Gastrocnemius medialis (tissue), 4 donors: ENCODE results near the gene SLC6A2. TPM values are rescaled to one million over a fixed set of nuclear protein-coding genes. Genes with fewer than 3 reads are reported as not detected.

ENCODE experiments used
- ATAC-seq, 2 donors: fragments of 150-250 bp; one replicate each; pipeline ENCODE4 v1.9.1; 2016
- DNase-seq, 2 donors: peaks; one replicate each; pipeline ENCODE4 v3.0.0-alpha.2; 2019
- H3K27ac ChIP-seq, 4 donors: fragments of 200-600 bp; sonication (generic); 1 replicate in 1 of 4; 2 replicates in 3 of 4; pipeline ENCODE4 v1.5.1; 2016 to 2018; ENCODE audit warnings: mild to moderate bottlenecking in 2 of 4, moderate library complexity in 1 of 4
- H3K27me3 ChIP-seq, 3 donors: fragments of 200-600 bp; sonication (generic) in 2 of 3; 1 replicate in 1 of 3; 2 replicates in 2 of 3; pipeline versions ENCODE4 v1.5.1 to v1.6.0; 2016 to 2019; ENCODE audit warnings: mild to moderate bottlenecking in 1 of 3, moderate library complexity in 1 of 3
- H3K36me3 ChIP-seq, 2 donors: fragments of 200-600 bp; sonication (generic) in 1 of 2; one replicate each; pipeline ENCODE4 v1.5.1; 2017 to 2018
- H3K4me1 ChIP-seq, 2 donors: fragments of 200-600 bp; sonication (generic) in 1 of 2; one replicate each; pipeline ENCODE4 v1.5.1; 2016 to 2017; ENCODE audit warnings: mild to moderate bottlenecking in 2 of 2
- H3K4me3 ChIP-seq, 4 donors: fragments of 200-600 bp; sonication (generic) in 3 of 4; 1 replicate in 1 of 4; 2 replicates in 3 of 4; pipeline ENCODE4 v1.5.1; 2016 to 2019; ENCODE audit warnings: mild to moderate bottlenecking in 2 of 4
- H3K9me3 ChIP-seq, 3 donors: fragments of 200-600 bp; sonication (generic) in 2 of 3; 1 replicate in 1 of 3; 2 replicates in 2 of 3; pipeline ENCODE4 v1.5.1; 2016 to 2019
- CTCF ChIP-seq, 5 experiments: fragments of 450-650 bp in 3 of 5; fragments of 200-600 bp in 2 of 5; sonication (generic) in 2 of 5; IDR thresholded peaks in 4 of 5; conservative IDR thresholded peaks in 1 of 5; 1 replicate in 4 of 5; 2 replicates in 1 of 5; pipeline ENCODE4 v1.5.1; 2016 to 2019; ENCODE audit warnings: antibody characterized with exemption in 5 of 5, mild to moderate bottlenecking in 3 of 5, moderate library complexity in 3 of 5
- POLR2A ChIP-seq, 2 donors: fragments of 450-650 bp; IDR thresholded peaks; one replicate each; pipeline ENCODE4 v1.6.1; 2017; ENCODE audit warnings: antibody characterized with exemption in 2 of 2, mild to moderate bottlenecking in 2 of 2, moderate library complexity in 2 of 2
- in situ Hi-C, 4 donors: fragments of 200-750 bp; cut with MboI; loops; one replicate each; pipeline versions ENCODE4 v1.15.0 to v1.8.0; 2017; ENCODE audit warnings: low sequenced_read_pairs in 4 of 4
- intact Hi-C: fragments of 100-400 bp; cut with DNase I; formaldehyde crosslinking; loops from one replicate; pipeline ENCODE4 v1.15.1; 2023; ENCODE audit warnings: low total_unique reads
- total RNA-seq, 4 donors: library from RNA; depleted of rRNA; stranded (reverse); fragments of >200 nt; gene quantifications; one replicate each; pipeline versions ENCODE4 v1.1.0 to v1.2.3, GENCODE V29; 2016

The SLC6A2 gene
- total RNA-seq, 4 donors from 2014 or later = not detected

GRCh38 chr16:55701442-55702319 lies 45.9 kb downstream of the SLC6A2 start:
- Histone ChIP-seq H3K27ac (no peak overlapping the region), H3K4me1 (no peaks in the 10 kb centered on the region), H3K36me3 (no peaks in the 10 kb centered on the region), H3K9me3 (no peaks in the 10 kb centered on the region), H3K27me3 (no peaks in the 10 kb centered on the region), H3K4me3 (no peak overlapping the region)
- peak; percentile 7 to 35 for DNase-seq
- intact Hi-C loops (loop anchor here (2.0 kb wide), 1 partner anchor 45 kb away; no protein-coding TSS in a partner anchor), in situ Hi-C loops (loop anchor here in 3 of 4 donors (5.0 to 25.0 kb wide), 5 partner anchors 47 to 611 kb away; partner anchors contain the start of gene SLC6A2 (in 1 of the 3))
- TF ChIP-seq CTCF (IDR thresholded peaks at IDR 0.05 in 4 of 5, conservative IDR thresholded peaks at IDR 0.05 in 1 of 5) = peak; percentile 57 to 76 (median 68)
- no peak for TF ChIP-seq POLR2A (IDR thresholded peaks at IDR 0.05)
- peak; percentile 58 to 70 for ATAC-seq

- Histone ChIP-seq H3K4me1 (no peaks in the 10 kb centered on the region), H3K9me3 (no peaks in the 10 kb centered on the region), H3K27ac (no peak overlapping the region), H3K4me3 (no peak overlapping the region), H3K27me3 (no peaks in the 10 kb centered on the region), H3K36me3 (no peaks in the 10 kb centered on the region)
- in situ Hi-C loops (loop anchor here in 3 of 4 donors (5.0 to 25.0 kb wide), 5 partner anchors 49 to 609 kb away; partner anchors contain the start of gene SLC6A2 (in 1 of the 3)), intact Hi-C loops (loop anchor here (1.0 kb wide), 1 partner anchor 238 kb away; no protein-coding TSS in a partner anchor)
- DNase-seq (no peak), ATAC-seq (no peak)
- TF ChIP-seq POLR2A (IDR thresholded peaks at IDR 0.05) (no peak), CTCF (IDR thresholded peaks at IDR 0.05 in 4 of 5, conservative IDR thresholded peaks at IDR 0.05 in 1 of 5) (peak in 4 of 5 experiments; percentile 9 to 47 (median 35))
Observed at GRCh38 chr16:55703003-55704001, 47.5 kb downstream of the SLC6A2 start.

- no peaks in the 10 kb centered on the region for H3K27me3 ChIP-seq
- TF ChIP-seq CTCF (IDR thresholded peaks at IDR 0.05 in 4 of 5, conservative IDR thresholded peaks at IDR 0.05 in 1 of 5) (no peak), POLR2A (IDR thresholded peaks at IDR 0.05) (no peak)
- H3K36me3 ChIP-seq = no peaks in the 10 kb centered on the region
- intact Hi-C loops = no loop called here
- no peak overlapping the region for H3K27ac ChIP-seq
- H3K4me3 ChIP-seq = no peak overlapping the region
- no peaks in the 10 kb centered on the region for H3K4me1 ChIP-seq
- in situ Hi-C loops = loop anchor here (5.0 to 25.0 kb wide), 6 partner anchors 52 to 605 kb away; partner anchors contain the start of gene SLC6A2 (in 1 of the 4)
- ATAC-seq = peak in 1 of 2 donors; percentile 50
- DNase-seq = no peak
- no peaks in the 10 kb centered on the region for H3K9me3 ChIP-seq
Observed at GRCh38 chr16:55706739-55707384, 51.1 kb downstream of the SLC6A2 start.

- ATAC-seq = no peak
Observed at GRCh38 chr16:55709801-55710200, 54.0 kb downstream of the SLC6A2 start.

More at GRCh38 chr16:55709801-55710200, 54.0 kb downstream of the SLC6A2 start:
- Histone ChIP-seq H3K4me1 (no peaks in the 10 kb centered on the region), H3K9me3 (no peaks in the 10 kb centered on the region), H3K27me3 (no peaks in the 10 kb centered on the region), H3K27ac (no peak overlapping the region), H3K36me3 (no peaks in the 10 kb centered on the region), H3K4me3 (no peak overlapping the region)
- in situ Hi-C loops (loop anchor here (5.0 to 25.0 kb wide), 6 partner anchors 55 to 602 kb away; partner anchors contain the start of gene SLC6A2 (in 1 of the 4)), intact Hi-C loops (no loop called here)
- TF ChIP-seq POLR2A (IDR thresholded peaks at IDR 0.05) (no peak), CTCF (IDR thresholded peaks at IDR 0.05 in 4 of 5, conservative IDR thresholded peaks at IDR 0.05 in 1 of 5) (no peak)
- no peak for DNase-seq
